HL-60 (cell line): ENCODE results near the gene STRIP2.
"Not testable (repeated sequence)": the region's sequence is repeated elsewhere in the genome, so short reads cannot be mapped to it uniquely, and the experiment has no call there.

ENCODE experiments used
- DNase-seq, 2 experiments: peaks; one replicate each; pipeline ENCODE4 v3.0.0-alpha.2; 2010 to 2020; ENCODE audit warnings: low read depth in 1 of 2, low spot score in 1 of 2
- H3K27ac ChIP-seq: fragments of 250-450 bp; sonication (Bioruptor Pico); replicated peaks from 2 replicates; pipeline ENCODE4 v1.5.1; 2020; ENCODE audit warnings: mild to moderate bottlenecking, moderate library complexity
- H3K27me3 ChIP-seq: fragments of 250-450 bp; sonication (Bioruptor Pico); 2 replicates; pipeline ENCODE4 v1.5.1; 2021; ENCODE audit warnings: mild to moderate bottlenecking, moderate library complexity; ENCODE audit not compliant: insufficient read depth, poor library complexity, severe bottlenecking
- H3K4me3 ChIP-seq: replicated peaks from 2 replicates; pipeline ENCODE4 v1.5.1; 2011; ENCODE audit warnings: mild to moderate bottlenecking, control low read depth, low read length; ENCODE audit not compliant: insufficient read depth
- GABPA ChIP-seq: IDR thresholded peaks from 2 replicates; pipeline ENCODE4 v1.6.1; 2012; ENCODE audit warnings: low read depth
- POLR2AphosphoS5 ChIP-seq: IDR thresholded peaks from 2 replicates; pipeline ENCODE4 v1.6.1; 2012; ENCODE audit warnings: low read depth
- SPI1 ChIP-seq: IDR thresholded peaks from 2 replicates; pipeline ENCODE4 v1.6.1; 2012; ENCODE audit warnings: low read depth, mild to moderate bottlenecking, borderline replicate concordance
- TF ChIP-seq, protein P1 (sequence below): IDR thresholded peaks from 2 replicates; pipeline ENCODE4 v1.6.1; 2012; ENCODE audit warnings: low read depth; ENCODE audit not compliant: insufficient replicate concordance
- TF ChIP-seq, protein P2 (sequence below): IDR thresholded peaks from one replicate; pipeline ENCODE4 v1.5.1; 2011; ENCODE audit warnings: low read length, control low read depth, inconsistent platforms; ENCODE audit not compliant: insufficient read depth

The STRIP2 gene

DNA sequence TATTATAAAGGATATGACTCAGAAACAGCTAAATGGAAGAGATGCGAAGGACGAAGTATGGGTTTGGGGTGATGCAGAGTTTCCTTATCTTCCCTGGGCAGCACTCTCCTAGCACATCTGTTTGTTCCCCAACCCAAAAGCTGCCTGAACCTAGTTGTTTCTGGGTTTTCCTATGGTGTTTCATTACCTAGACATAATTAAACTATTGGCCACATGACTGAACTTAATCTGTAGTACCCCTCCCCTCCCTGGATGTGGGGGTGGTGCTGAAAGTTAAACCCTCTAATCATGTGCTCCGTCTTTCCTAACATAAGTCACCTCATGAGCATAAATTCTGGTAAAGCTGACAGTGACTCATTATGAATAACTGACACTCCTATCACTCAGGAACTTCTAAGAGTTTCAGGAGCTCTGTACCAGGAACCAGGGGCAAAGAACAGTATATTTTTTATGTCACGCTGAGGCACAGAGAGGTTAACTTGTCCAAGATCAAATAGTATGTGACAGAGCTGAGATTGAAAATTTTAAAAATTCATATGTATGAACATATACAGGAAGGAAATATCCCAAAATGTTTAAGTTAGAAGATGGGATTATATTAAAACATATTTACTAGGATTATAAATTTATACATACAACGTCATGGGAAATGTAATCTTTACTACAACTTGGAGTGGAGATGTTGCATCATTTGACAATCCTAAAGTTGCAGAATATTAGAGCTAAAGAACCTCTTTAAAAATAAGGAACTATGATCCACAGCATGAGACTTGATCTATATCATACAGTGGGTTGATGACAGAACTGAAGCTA lies 4.8 kb downstream of the STRIP2 start:
- H3K4me3 ChIP-seq: no peak overlapping the region
- no peak for DNase-seq
- H3K27me3 ChIP-seq: peaks cover 7% of the 10 kb centered on the region
- no peak for TF ChIP-seq SPI1
- TF ChIP-seq, protein P1, sequence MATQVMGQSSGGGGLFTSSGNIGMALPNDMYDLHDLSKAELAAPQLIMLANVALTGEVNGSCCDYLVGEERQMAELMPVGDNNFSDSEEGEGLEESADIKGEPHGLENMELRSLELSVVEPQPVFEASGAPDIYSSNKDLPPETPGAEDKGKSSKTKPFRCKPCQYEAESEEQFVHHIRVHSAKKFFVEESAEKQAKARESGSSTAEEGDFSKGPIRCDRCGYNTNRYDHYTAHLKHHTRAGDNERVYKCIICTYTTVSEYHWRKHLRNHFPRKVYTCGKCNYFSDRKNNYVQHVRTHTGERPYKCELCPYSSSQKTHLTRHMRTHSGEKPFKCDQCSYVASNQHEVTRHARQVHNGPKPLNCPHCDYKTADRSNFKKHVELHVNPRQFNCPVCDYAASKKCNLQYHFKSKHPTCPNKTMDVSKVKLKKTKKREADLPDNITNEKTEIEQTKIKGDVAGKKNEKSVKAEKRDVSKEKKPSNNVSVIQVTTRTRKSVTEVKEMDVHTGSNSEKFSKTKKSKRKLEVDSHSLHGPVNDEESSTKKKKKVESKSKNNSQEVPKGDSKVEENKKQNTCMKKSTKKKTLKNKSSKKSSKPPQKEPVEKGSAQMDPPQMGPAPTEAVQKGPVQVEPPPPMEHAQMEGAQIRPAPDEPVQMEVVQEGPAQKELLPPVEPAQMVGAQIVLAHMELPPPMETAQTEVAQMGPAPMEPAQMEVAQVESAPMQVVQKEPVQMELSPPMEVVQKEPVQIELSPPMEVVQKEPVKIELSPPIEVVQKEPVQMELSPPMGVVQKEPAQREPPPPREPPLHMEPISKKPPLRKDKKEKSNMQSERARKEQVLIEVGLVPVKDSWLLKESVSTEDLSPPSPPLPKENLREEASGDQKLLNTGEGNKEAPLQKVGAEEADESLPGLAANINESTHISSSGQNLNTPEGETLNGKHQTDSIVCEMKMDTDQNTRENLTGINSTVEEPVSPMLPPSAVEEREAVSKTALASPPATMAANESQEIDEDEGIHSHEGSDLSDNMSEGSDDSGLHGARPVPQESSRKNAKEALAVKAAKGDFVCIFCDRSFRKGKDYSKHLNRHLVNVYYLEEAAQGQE: no peak
- TF ChIP-seq GABPA: no peak
- no peak for TF ChIP-seq POLR2AphosphoS5
- TF ChIP-seq, protein P2, sequence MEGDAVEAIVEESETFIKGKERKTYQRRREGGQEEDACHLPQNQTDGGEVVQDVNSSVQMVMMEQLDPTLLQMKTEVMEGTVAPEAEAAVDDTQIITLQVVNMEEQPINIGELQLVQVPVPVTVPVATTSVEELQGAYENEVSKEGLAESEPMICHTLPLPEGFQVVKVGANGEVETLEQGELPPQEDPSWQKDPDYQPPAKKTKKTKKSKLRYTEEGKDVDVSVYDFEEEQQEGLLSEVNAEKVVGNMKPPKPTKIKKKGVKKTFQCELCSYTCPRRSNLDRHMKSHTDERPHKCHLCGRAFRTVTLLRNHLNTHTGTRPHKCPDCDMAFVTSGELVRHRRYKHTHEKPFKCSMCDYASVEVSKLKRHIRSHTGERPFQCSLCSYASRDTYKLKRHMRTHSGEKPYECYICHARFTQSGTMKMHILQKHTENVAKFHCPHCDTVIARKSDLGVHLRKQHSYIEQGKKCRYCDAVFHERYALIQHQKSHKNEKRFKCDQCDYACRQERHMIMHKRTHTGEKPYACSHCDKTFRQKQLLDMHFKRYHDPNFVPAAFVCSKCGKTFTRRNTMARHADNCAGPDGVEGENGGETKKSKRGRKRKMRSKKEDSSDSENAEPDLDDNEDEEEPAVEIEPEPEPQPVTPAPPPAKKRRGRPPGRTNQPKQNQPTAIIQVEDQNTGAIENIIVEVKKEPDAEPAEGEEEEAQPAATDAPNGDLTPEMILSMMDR: no peak
- H3K27ac ChIP-seq: no peak overlapping the region

DNA sequence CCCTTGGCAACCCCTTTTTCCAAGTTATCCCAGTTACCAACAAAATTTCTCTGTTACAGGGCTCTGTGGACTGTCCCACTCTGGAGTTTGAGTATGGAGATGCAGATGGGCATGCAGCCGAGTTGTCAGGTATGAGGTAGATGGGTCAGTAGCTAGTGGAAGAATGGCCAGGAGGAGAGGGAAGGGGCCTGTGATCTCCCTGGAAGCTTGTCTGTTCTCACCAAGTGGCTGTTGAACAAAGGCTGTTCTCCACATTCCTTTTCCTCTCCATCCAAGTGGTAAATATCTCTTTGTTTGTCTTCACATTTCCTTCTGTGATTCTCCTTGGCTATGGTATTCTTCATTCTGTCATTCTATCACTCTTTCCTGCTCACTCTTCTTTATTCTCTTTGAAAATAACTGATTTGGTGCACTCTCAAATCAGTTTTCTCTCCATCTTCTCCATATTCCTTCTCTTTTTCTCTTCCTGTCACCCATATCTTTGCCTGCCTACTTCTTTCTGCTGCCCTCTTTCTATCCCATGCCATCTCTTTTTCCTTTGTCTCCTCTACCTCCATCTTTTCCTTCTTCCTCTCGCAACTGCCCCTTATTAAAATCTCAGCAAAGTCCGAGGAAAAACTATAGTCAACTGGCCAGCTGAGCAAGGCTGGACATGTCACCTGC lies 5.9 kb downstream of the STRIP2 start:
- DNase-seq: no peak
- TF ChIP-seq, protein P1: no peak
- TF ChIP-seq, protein P2: no peak
- TF ChIP-seq POLR2AphosphoS5 (no peak), GABPA (no peak), SPI1 (no peak)
- Histone ChIP-seq H3K4me3 (no peak overlapping the region), H3K27ac (no peak overlapping the region), H3K27me3 (peaks cover 4% of the 10 kb centered on the region)

DNA sequence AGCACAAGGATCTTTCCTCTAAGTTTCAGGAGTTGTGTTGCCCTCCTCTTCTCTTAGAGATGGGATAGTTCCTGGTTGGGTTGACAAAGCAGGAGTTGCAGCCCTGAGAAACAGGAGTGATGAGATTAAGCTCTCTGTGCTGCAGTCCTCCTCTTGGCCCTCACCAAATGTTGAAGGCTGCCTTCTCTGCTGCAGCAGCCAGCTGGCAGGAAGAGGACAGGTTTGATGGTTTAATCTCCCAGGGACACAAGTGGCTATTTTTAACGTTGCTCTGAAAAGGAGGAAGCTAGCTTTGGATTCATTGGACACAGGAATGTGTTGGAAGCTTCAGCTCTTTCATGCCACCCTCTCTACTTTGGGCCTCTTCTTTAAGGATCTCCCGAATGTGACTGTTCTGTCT lies 9.4 kb downstream of the STRIP2 start:
- H3K4me3 ChIP-seq: no peak overlapping the region

DNA sequence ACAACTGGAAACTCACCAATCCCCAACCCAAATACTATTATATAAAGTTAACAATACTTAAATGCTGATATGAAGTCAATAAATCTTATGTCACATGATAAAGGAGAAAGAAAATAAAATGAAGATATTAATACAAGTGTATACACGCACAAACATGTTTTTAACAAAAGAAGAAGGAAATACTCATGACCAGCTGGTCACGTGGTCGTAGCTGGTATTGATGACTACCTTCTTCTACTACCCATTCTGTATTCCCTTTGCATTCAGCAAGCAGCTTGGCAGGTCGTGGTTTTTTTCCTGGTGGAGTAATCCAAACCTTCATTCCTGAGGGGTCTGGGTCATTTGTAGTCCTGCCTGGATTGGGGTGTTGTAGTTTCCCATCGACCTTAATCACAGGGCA lies 10.5 kb downstream of the STRIP2 start:
- H3K27me3 ChIP-seq, H3K4me3 ChIP-seq, H3K27ac ChIP-seq, DNase-seq: not testable (repeated sequence)

More for the DNA sequence above, 9.4 kb downstream of the STRIP2 start:
- Histone ChIP-seq H3K27me3 (no peaks in the 10 kb centered on the region), H3K27ac (no peak overlapping the region)
- DNase-seq: no peak
- TF ChIP-seq, protein P2: no peak
- TF ChIP-seq, protein P1: no peak
- no peak for TF ChIP-seq SPI1

DNA sequence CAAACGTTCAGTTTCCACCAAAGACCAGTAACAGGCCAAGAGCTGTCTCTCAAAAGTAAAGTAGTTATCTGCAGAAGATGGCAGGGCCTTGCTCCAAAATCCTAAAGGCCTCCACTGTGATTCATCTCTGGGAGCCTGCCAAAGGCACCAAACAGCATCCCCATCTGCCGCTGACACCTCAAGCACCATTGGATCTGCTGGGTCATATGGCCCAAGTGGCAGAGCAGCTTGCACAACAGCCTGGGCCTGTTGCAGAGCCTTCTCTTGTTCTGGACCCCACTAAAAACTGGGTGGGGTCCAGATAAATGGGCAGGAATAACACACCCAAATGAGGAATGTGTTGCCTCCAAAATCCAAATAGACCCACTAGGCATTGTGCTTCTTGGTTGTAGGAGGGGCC lies 12.7 kb downstream of the STRIP2 start:
- H3K4me3 ChIP-seq, DNase-seq, H3K27me3 ChIP-seq, H3K27ac ChIP-seq: not testable (repeated sequence)

DNA sequence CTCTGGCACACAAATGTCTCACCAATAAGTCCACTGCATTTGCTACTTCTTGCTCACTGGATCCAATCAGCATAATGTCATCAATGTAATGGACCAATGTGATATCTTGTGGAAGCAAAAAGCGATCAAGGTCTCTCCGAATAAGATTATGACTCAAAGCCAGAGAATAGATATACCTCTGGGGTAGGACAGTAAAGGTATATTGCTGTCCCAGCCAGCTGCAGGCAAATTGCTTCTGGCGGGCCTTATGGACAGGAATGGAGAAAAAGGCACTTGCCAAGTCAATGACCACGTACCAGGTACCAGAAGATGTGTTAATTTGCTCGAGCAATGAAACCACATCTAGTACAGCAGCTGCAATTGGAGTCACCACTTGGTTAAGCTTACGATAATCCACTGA lies 13.2 kb downstream of the STRIP2 start:
- not testable (repeated sequence) for H3K27ac ChIP-seq, DNase-seq, H3K27me3 ChIP-seq, H3K4me3 ChIP-seq
